DMS53 treated with DMSO at 0.1 percent for 48 hours (cell line): ENCODE data around the gene ARHGAP18.
A peak's percentile ranks its signal among the peaks of the same experiment; 100 is the strongest.

Experiments used
- DNase-seq: peaks from one replicate; lab custom pipeline; 2025; ENCODE audit not compliant: unreplicated experiment; lab: John Stamatoyannopoulos, UW

Gene ARHGAP18

GRCh38 chr6:129695373-129696027, 14.5 kb downstream of the ARHGAP18 start:
- no peak for DNase-seq

- no peak for DNase-seq
These were observed 15.9 kb downstream of the ARHGAP18 start for GRCh38 chr6:129694036-129694435.

DNA sequence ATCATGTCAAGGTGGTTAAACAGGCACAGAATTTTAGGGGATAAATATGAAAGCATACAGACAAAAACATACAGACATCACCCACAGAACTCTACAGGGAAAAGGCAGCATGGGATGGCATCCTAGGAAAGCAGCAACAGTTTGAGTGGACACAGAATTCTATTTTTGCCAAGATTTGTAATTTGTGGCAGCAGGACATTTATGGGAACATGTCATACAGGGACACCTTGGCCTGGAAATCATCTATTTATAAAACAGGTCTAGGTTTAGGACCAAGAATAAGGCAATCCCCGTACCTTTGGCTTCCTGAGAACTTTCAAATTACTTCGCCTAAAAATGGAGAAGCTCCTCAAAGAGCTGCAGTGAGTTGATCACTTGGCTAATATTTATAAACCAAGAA, 17.5 kb downstream of the ARHGAP18 start:
- DNase-seq = no peak

GRCh38 chr6:129691709-129692108, 18.3 kb downstream of the ARHGAP18 start:
- no peak for DNase-seq

DNA sequence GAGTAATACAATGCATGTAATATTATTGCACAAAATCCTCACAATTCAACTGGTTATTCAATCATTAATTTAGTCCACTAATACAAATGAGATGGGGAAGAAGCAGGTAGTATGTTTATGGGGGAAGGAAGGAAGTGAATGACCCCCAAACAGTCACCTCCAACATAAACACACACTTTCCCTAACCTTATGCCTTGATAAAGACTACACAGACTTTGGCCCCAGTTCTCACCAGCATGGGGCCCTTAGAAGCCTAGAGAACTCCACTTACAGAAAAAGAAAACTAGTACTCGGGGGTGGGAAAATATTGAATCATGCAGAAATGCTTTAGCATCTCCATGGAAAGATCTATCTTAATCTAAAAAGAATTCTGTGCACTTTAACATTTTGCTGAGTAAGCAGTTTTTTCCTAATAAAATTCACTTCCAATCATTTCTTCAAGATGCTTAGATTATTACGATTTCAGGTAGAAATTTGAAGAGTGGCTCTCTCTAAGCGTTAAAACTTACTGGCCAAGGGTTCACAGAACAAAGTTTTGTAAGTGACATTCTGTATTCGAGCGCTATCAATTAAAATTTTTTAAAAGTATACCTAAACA, 18.8 kb downstream of the ARHGAP18 start:
- DNase-seq = no peak

- DNase-seq = no peak
These were observed 22.9 kb downstream of the ARHGAP18 start for GRCh38 chr6:129686941-129687627.

DNA sequence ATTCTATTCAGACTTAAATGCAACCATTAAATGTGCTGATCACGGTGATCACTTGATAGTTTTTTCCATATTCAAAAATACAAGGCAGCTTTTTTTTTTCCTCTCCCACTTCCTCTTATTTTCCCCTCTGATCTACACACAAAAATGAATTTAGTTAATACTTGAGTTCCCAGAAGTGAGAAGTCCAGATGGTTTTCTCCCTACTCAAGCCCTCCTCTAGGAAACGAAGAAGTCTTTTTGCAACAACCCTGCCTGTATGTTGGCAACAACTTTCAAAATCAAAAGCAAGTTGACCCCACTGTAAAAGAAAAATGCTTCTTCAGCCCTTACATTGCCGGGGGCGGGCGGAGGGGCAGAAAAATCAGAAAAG, 24.3 kb downstream of the ARHGAP18 start:
- no peak for DNase-seq

DNA sequence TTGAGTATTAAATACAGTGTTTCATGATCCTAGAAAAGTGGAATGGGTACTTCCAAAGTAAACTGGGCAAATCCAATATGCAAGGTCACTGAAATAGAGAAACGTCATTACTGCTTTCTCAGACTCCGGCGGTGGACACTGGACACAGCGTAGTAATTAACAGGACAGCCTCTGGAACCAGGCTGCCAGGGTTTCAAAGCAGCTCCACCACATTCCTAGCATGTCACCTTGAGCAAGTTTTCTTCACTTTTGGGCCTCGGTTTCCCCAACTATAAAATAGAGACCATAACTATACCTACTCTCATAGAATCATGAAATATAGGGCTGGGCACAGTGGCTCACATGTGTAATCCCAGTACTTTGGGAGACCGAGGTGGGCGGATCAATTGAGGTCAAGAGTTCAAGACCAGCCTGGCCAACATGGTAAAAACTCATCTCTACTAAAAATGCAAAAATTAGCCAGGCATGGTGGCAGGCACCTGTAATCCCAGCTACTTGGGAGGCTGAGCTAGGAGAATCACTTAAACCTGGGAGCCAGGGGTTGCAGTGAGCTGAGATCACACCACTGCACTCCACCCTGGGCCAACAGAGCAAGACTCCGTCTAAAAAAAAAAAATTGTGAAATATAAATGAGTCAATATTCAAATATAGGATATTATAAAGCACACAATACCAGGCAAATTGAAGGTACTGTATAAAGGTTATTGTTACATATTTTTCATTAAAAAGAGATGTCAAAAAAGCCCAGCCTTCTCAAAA, 24.9 kb downstream of the ARHGAP18 start:
- DNase-seq = no peak

DNA sequence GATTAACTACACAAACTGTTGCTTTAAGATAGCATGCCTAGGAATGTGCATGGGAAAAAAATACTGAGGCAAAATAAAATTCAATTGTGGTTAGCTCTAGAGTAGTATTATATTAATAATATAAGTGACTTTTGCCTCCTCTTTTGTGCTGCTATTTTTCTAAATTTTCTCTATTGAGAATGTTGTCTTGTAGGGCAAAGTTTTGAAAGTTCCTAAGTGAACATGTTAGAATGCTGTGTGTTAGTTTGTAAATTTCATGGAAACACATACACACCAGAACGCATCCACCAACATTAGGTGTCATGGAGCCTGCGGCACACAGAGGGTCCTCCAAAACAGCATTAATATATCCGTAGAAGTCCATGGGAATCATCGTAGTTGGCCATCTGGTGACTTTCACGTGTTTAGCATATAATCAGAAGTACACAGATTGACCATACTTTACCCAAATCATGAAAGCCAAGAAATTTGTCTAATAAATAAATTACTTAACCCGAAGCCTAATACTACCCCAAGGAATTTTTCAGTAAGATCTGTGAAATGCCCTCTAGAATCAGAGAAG, 25.6 kb downstream of the ARHGAP18 start:
- no peak for DNase-seq

DNA sequence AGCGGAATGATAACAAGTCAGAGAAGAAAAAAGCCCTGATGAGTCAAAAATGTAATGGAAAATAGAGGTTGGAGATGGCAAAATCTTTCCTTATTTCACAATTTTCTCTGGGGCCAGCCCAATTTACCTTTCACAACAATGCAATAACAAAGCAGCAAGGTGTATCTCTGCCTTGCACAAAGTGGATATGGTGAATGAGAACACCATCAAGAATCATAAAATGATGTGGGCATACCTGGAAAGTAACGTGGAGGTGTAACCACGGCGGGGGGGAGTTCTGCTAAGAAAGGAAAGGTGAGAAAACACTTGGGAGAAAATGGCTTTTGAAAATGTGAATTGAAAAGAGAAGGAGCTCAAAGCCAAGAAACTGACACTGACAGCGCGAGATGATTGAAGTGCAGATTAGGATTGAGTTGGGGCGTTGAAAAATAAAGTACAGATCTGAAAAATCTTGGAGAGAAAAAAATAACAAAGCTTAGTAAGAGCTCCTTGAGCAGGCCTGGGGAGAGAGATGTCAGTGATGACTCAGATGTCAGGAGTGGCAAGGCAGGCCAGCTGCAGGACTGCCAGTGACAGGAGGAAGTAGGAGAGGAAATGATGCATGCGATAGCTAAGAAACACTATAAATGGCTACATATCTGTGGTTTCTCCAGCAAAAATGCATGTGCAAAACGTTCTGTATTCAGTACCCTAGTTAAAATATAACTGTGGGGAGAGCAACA, 26.2 kb downstream of the ARHGAP18 start:
- peak; percentile 75 for DNase-seq

GRCh38 chr6:129681913-129682205, 28.1 kb downstream of the ARHGAP18 start:
- DNase-seq = no peak

- no peak for DNase-seq
These were observed 29.3 kb downstream of the ARHGAP18 start for GRCh38 chr6:129680633-129681032.

DNA sequence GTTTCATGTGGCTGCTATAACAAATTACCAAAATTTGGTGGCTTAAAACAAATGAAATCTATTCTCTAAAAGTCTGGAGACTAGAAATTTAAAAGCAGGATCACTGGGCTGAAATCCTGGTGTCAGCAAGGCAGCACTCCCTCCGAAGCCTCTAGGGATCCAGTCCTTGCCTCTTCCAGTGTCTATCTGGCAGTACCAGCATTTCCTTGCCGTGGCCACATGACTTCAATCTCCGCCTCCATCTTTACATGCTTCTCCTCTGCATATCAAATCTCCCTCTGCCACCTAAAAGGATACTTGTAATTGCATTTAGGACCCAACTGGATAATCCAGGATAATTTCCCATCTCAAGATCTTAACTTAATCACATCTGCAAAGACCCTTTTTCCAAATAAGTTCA, 30.2 kb downstream of the ARHGAP18 start:
- no peak for DNase-seq

DNA sequence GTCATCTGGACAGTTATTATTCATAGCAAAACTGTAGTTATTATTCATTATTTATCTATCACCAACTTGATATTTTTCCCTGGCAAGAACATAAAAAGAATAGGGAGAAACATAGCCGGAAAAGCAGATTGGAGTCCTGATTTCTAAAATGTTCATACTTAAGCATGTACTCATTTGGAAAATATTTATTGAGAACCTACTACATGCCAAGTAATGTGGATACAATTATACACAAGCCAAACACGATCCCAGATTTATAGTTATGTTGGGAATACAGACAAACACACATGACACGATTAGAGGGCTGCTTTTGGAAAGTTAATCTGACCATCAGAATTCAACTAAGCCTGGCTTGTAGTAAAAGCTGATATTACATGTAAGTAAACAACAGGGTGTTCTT, 30.7 kb downstream of the ARHGAP18 start:
- DNase-seq = no peak

DNA sequence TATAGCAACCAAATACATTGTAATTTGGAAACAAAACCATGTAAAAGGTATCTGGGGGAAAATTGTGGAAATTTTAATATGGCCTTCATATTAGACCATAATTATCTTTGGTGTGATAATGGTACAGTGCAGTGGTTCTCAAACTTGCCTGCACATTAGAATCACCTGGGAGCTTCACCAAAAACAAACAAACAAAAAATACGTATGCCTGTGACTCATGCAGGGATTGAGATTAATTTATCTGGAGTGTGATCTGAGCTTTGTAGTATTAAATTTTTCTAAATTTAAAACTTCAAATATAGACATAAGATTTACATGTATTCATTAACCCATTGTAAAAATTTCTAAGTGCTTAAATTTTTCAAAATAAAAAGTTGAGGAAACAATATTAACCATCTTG, 31.5 kb downstream of the ARHGAP18 start:
- no peak for DNase-seq

GRCh38 chr6:129677620-129678325, 32.2 kb downstream of the ARHGAP18 start:
- no peak for DNase-seq

DNA sequence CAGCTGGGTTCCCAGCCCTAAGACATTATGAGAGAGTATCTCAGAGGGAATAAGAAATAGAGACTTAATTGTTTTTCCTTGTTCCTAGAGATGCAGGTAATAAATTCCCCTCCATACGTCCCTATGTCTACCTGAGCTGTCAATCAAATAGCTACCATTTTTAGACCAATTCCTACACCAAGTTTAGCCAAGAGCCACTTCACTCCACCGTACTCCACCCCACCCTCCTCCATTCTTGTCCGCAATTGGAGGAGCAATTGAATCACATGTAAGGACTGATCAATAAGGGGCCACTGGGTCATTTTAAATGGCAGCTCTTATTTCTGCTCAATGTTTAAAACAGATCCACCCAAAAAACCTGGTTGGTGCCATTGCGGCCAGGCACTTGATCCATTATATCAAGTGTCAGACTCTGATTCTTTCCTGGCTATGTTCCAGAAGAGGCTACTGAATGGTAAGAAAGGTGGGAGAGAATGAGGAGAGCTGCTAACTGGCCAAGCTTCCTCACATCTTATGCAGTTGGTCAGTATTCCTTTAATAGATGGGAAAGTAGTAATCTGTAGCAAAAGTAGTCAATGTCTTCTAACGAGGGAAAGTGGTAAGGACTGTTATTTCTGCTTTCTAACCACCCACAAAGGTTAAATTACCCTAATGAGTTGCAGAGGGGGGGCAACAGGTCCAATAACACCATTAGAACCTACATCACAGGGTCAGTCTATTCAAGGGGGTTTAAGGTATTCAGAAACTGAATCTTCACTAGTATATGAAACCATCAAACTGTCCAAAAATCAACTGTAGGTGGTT, 34.1 kb downstream of the ARHGAP18 start:
- DNase-seq = no peak

GRCh38 chr6:129673748-129674147, 36.2 kb downstream of the ARHGAP18 start:
- DNase-seq = no peak

DNA sequence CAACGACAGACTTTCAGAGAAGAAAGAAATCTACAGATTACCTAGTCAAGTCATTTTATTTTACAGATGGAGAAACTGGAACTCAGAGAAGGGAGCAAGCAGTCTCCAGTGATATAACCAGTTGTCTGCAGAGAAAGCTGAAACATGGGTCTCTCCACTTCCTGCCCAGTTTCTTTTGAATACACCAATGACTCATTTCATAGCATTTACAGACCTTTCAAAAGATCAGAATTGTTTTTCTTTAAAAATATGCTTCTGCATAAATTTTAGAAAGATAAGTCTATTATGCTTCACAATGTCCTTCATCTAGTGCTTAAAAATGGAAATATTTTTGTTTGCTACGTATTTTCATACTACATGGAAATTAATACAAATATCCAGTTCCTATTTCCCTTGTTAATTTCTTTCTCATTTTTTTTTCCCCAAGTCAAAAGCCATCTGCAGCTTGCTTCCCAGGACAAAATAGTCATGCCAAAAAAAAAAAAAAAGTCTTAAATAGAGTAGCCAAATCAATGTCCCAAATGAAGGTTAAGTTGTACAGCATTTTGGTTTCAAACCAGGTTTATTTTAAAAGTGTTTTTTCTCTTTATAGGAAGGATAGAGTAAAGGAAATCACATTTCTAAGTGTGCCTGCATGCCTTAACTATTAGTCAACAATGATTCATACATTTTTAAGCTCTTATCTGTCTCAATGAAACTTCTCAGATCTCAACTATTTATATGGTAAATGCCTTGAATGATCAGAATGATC, 36.9 kb downstream of the ARHGAP18 start:
- DNase-seq = peak; percentile 39
